Measurements from ENCODE around the gene ATP10B.
"Not testable (repeated sequence)": the region's sequence is repeated elsewhere in the genome, so short reads cannot be mapped to it uniquely, and the experiment has no call there.

The ATP10B gene, protein sequence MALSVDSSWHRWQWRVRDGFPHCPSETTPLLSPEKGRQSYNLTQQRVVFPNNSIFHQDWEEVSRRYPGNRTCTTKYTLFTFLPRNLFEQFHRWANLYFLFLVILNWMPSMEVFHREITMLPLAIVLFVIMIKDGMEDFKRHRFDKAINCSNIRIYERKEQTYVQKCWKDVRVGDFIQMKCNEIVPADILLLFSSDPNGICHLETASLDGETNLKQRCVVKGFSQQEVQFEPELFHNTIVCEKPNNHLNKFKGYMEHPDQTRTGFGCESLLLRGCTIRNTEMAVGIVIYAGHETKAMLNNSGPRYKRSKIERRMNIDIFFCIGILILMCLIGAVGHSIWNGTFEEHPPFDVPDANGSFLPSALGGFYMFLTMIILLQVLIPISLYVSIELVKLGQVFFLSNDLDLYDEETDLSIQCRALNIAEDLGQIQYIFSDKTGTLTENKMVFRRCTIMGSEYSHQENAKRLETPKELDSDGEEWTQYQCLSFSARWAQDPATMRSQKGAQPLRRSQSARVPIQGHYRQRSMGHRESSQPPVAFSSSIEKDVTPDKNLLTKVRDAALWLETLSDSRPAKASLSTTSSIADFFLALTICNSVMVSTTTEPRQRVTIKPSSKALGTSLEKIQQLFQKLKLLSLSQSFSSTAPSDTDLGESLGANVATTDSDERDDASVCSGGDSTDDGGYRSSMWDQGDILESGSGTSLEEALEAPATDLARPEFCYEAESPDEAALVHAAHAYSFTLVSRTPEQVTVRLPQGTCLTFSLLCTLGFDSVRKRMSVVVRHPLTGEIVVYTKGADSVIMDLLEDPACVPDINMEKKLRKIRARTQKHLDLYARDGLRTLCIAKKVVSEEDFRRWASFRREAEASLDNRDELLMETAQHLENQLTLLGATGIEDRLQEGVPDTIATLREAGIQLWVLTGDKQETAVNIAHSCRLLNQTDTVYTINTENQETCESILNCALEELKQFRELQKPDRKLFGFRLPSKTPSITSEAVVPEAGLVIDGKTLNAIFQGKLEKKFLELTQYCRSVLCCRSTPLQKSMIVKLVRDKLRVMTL (N-terminal part only)

DNA sequence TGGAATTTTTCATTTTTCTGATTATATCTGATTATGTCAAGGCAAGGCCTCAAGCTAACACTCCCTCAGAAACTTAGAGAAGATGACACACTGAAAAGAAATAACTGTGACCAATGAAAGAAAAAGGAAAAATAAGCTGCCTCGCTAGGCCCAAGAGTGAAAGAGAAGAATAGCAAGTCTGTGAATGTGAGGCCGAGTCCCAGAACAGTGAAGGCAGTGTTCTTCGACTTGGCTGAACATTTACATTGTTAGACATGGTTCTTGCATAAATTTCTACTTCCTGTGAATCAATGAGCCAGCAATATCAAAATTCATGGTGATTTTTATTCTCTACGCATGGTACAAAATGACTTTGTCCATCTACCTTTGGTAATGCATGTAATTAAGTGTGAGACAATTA lies at the start of gene ATP10B:
ATP10B (minus strand) TSS at position 163 of the 400 bp plus-strand sequence. CDS start 164,137 bp downstream, outside the sequence.
- no peaks in the 10 kb centered on the region for H3K36me3 Mint-ChIP-seq
- H3K27ac Mint-ChIP-seq = no peak within 1 kb of the TSS
- H3K4me1 Mint-ChIP-seq = no peaks in the 10 kb centered on the region
- no peaks in the 10 kb centered on the region for H3K27me3 Mint-ChIP-seq
- H3K9me3 Mint-ChIP-seq = no peaks in the 10 kb centered on the region
- no peak within 1 kb of the TSS for H3K4me3 Mint-ChIP-seq

DNA sequence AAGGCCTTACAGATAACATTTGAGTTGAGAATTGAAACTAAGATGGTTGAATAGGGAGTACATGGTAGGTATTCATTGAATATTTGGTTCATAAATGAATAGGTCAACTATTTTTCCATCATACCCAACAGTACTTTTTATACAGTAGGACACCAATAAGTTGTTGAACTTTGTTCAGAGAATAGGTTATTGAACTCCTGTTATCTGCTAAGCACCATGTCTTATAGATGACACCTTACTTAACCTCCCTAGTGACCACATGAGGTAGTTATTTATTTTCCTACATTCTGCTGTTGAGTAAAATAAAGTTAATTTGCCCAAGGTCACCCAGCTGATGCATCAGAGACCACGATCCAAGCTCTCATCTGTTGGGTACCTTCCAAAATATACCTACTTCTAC lies 49.6 kb upstream of the ATP10B start:
- no peak overlapping the region for H3K27ac Mint-ChIP-seq
- no peaks in the 10 kb centered on the region for H3K27me3 Mint-ChIP-seq
- no peaks in the 10 kb centered on the region for H3K36me3 Mint-ChIP-seq
- H3K4me3 Mint-ChIP-seq = no peak overlapping the region
- H3K4me1 Mint-ChIP-seq = no peaks in the 10 kb centered on the region
- no peaks in the 10 kb centered on the region for H3K9me3 Mint-ChIP-seq

DNA sequence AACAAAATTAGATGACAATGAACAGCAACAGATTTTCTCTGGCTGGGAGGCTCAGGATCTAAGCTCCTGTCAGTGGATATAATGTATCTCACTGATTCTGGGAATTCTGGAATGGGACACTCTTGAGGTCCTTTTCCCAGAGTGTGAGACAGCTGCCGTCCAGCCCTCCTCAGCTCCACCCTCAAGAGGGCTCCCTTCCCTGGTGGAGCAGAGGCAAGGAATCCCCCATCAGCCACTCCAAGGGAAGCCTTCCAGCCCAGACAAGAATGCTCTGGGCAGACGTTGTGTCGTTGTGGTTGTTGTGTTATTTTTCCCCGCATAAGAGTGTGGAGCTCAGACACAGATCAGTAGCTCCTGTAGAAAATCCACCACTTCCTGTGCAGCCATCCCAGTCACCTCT lies 47.7 kb upstream of the ATP10B start:
- Mint-ChIP-seq H3K9me3 (no peaks in the 10 kb centered on the region), H3K27ac (no peak overlapping the region), H3K27me3 (no peaks in the 10 kb centered on the region), H3K4me3 (no peak overlapping the region), H3K4me1 (no peaks in the 10 kb centered on the region), H3K36me3 (no peaks in the 10 kb centered on the region)

DNA sequence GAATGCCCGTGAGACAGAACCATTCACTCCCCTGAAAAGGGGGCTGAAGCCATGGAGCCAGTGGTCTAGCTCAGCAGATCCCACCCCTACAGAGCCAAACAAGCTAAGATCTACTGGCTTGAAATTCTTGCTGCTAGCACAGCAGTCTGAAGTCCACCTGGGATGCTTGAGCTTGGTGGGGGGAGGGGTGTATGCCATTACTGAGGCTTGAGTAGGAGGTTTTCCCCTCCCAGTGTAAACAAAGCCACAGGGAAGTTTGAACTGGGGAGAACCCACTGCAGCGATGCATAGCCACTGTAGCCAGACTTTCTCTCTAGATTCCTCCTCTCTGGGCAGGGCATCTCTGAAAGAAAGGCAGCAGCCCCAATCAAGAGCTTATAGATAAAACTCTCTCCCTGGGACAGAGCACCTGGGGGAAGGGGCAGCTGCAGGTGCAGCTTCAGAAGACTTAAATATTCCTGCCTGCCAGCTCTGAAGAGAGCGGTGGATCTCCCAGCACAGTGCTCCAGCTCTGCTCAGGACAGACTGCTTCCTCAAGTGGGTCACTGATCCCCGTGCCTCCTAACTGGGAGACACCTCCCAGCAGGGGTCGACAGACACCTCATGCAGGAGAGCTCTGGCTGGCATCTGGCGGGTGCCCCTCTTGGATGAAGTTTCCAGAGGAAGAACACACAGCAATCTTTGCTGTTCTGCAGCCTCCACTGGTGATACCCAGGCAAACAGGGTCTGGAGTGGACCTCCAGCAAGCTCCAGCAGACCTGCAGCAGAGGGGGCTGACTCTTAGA lies 41.4 kb upstream of the ATP10B start:
- not testable (repeated sequence) for H3K4me3 Mint-ChIP-seq, H3K27ac Mint-ChIP-seq, H3K9me3 Mint-ChIP-seq, H3K27me3 Mint-ChIP-seq, H3K36me3 Mint-ChIP-seq, H3K4me1 Mint-ChIP-seq

DNA sequence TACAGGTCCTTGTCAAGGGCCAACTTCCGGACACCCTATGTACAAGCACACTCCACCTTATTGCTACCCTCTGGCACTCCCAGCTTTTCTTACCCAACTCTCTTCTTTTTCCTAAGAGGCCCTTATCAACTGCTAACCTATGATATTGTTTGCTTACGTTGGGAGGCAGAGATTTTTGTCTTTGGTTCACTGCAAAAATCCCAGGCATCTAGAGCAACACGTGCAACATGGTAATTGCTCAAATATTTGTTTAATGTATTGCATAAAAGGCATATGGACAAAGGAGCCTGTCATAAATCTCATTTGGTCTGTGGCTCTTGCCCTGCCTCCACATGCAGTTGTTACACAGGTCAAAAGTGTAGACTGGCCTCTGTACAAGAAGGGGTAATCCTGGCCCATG lies 35.8 kb upstream of the ATP10B start:
- Mint-ChIP-seq H3K4me1 (no peaks in the 10 kb centered on the region), H3K9me3 (no peaks in the 10 kb centered on the region), H3K27me3 (peaks cover 2% of the 10 kb centered on the region), H3K27ac (no peak overlapping the region), H3K4me3 (no peak overlapping the region), H3K36me3 (no peaks in the 10 kb centered on the region)

DNA sequence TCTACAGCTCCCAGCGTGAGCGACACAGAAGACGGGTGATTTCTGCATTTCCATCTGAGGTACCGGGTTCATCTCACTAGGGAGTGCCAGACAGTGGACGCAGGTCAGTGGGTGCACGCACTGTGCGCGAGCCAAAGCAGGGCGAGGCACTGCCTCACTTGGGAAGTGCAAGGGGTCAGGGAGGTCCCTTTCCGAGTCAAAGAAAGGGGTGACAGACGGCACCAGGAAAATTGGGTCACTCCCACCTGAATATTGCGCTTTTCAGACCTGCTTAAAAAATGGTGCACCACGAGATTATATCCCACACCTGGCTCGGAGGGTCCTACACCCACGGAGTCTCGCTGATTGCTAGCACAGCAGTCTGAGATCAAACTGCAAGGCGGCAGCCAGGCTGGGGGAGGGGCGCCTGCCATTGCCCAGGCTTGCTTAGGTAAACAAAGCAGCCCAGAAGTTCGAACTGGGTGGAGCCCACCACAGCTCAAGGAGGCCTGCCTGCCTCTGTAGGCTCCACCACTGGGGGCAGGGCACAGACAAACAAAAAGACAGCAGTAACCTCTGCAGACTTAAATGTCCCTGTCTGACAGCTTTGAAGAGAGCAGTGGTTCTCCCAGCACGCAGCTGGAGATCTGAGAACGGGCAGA lies 21.7 kb upstream of the ATP10B start:
- not testable (repeated sequence) for H3K4me1 Mint-ChIP-seq, H3K27me3 Mint-ChIP-seq, H3K4me3 Mint-ChIP-seq, H3K36me3 Mint-ChIP-seq, H3K27ac Mint-ChIP-seq, H3K9me3 Mint-ChIP-seq

DNA sequence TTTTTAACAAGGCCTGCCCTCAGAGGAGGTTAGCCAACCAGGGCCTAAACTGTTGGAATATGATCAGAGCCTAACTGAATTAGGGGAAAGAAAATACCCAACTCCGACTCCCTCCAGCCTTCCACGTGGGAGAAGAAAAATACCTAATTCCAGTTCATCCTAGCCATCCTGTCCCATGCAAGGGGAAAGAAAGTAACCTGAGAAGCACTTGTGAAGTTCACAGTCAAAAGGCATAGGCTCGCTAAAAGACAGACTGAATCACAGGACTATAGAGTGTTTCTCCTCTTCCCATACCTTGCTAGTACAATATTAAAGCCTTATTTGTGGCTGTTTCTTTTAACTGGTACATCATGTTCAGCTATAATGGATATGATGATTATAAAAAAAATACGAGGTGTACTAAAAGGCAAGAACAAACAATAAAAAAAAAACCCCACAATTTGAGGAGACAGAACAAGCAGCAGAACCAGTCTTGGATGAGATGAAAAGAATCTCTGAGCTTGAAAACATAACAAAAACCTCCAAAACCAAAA lies 18.0 kb upstream of the ATP10B start:
- Mint-ChIP-seq H3K27me3 (peaks cover 5% of the 10 kb centered on the region), H3K4me1 (no peaks in the 10 kb centered on the region), H3K36me3 (no peaks in the 10 kb centered on the region), H3K27ac (no peak overlapping the region), H3K9me3 (peaks cover 7% of the 10 kb centered on the region), H3K4me3 (no peak overlapping the region)

DNA sequence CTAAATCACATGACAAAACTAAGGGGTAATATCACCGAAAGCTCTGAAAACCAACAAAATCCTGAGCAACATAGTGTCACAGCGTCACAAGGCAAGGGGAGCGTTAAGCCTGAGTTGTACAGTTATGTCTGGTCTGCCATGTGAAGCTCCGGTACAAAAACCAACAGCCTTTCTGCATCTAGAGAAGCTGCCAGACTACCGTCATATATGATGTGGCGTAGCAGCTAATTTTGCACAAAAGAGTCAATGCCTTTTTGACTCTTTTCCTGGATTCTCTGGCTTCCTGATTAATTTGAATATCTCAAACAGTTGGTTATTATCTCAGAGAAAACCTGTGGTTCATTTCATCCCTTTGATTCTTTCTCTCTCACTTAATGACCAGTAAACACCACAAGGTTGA lies 16.0 kb upstream of the ATP10B start:
- no peak overlapping the region for H3K27ac Mint-ChIP-seq
- H3K27me3 Mint-ChIP-seq = peaks cover 1% of the 10 kb centered on the region
- H3K36me3 Mint-ChIP-seq = no peaks in the 10 kb centered on the region
- peaks cover 3% of the 10 kb centered on the region for H3K9me3 Mint-ChIP-seq
- H3K4me3 Mint-ChIP-seq = no peak overlapping the region
- no peaks in the 10 kb centered on the region for H3K4me1 Mint-ChIP-seq

DNA sequence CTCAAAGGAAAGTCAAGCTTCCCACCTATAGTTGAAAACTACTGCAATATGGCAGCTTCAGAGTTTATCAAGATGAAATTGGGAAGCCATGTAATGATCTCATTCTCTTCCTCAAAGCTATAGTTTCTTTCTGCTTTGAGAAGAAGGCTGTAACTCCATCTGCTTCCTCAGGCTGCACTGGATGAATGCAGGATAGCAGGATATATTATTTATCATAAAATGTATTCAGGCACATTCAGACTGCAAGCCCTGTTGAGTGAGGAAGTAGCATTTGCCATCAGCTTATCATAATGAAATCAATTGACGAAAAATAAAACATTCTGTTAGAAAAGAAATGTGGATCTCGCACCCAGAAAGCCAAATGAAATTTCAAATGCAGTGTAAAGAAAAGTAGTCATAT lies 560 bp downstream of the ATP10B start:
- Mint-ChIP-seq H3K36me3 (no peaks in the 10 kb centered on the region), H3K27ac (no peak overlapping the region), H3K4me3 (no peak overlapping the region), H3K9me3 (no peaks in the 10 kb centered on the region), H3K27me3 (no peaks in the 10 kb centered on the region), H3K4me1 (no peaks in the 10 kb centered on the region)

DNA sequence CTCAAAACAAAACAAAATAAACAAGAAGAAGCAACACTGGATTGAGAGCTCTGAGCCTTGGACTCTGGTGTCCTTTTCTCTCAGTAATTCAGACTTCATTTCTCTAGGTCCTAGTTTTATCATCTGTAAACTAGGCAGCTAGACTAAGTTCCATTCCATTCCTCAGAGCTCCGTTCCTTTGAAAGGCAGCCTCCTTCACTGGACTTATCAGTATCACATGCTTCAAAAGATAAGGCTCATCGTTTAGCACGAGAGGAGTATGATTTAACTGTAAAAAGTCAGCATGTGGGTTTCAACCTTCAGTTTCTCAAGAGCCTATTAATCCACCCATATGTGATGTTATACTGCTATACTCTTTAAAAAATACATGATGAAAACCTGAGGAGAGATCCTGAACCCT lies 1.6 kb downstream of the ATP10B start:
- Mint-ChIP-seq H3K4me3 (no peak overlapping the region), H3K9me3 (no peaks in the 10 kb centered on the region), H3K27me3 (no peaks in the 10 kb centered on the region), H3K27ac (no peak overlapping the region), H3K4me1 (no peaks in the 10 kb centered on the region), H3K36me3 (no peaks in the 10 kb centered on the region)

DNA sequence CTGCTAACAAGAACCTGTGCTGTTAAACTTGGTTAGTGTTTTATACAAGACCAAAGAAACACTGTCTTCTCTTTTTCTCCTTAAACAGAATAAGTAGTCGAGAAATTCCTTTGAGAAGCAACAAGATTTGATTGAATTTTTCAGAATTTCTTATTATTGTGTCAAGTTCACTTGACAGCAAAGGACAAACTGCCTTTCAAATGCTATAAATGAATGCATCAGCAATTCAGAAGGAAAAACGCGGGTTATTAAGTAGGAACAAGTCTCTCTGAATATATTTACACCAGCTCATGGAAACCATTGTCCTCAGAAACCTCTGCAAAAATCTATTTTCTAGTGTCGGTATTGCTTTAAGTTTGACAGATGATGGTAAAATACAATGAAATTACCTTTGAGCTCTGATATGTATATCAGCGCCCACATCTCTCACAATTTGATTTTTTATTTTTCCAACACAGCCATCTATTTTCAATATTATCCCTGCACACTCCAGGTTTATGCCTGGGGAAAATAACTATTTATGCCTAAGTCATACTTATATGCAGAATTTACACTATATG lies 4.4 kb downstream of the ATP10B start:
- H3K9me3 Mint-ChIP-seq = no peaks in the 10 kb centered on the region
- H3K27ac Mint-ChIP-seq = no peak overlapping the region
- no peaks in the 10 kb centered on the region for H3K27me3 Mint-ChIP-seq
- H3K4me1 Mint-ChIP-seq = no peaks in the 10 kb centered on the region
- H3K4me3 Mint-ChIP-seq = no peak overlapping the region
- H3K36me3 Mint-ChIP-seq = no peaks in the 10 kb centered on the region

DNA sequence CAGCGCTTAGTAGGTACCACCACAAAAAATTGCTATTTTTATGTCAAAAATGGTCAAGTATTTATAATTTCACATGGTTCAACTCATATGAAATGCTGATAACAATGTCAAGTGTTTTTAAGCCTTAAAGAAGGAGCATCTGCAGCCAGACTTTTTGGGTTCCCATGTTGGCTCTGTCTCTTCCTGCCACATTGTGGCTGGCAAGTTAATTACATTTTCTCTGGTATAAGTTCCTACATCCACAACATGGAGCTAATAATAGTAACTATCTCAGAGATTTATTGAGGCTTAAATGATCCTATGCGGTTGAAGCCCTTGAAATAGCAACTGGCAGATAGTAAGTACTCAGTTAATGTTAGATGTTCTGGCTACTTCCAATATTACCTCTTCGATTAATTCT lies 5.4 kb downstream of the ATP10B start:
- H3K4me1 Mint-ChIP-seq = no peaks in the 10 kb centered on the region
- no peaks in the 10 kb centered on the region for H3K27me3 Mint-ChIP-seq

DNA sequence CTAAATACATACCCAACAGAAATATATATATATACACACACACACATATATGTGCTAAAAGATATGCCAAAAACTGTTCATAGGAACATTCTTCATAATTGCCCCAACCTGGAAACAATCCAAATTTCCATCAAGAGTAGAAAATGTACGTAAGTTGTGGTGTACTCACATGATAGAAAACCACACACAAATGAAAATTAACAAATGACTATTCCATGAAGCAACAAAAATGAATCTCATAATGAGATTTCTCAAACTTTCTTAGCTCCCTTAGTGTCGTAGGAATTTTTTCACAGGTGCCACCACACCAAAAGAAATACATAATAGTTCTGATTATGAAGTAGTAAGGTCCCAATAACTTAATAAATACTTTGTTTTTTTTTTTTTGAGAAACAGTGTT lies 7.8 kb downstream of the ATP10B start:
- Mint-ChIP-seq H3K4me1 (no peaks in the 10 kb centered on the region), H3K4me3 (no peak overlapping the region), H3K27ac (no peak overlapping the region), H3K36me3 (no peaks in the 10 kb centered on the region), H3K9me3 (peaks cover 4% of the 10 kb centered on the region), H3K27me3 (no peaks in the 10 kb centered on the region)

More for the DNA sequence above, 5.4 kb downstream of the ATP10B start:
- Mint-ChIP-seq H3K4me3 (no peak overlapping the region), H3K27ac (no peak overlapping the region), H3K36me3 (no peaks in the 10 kb centered on the region), H3K9me3 (no peaks in the 10 kb centered on the region)

DNA sequence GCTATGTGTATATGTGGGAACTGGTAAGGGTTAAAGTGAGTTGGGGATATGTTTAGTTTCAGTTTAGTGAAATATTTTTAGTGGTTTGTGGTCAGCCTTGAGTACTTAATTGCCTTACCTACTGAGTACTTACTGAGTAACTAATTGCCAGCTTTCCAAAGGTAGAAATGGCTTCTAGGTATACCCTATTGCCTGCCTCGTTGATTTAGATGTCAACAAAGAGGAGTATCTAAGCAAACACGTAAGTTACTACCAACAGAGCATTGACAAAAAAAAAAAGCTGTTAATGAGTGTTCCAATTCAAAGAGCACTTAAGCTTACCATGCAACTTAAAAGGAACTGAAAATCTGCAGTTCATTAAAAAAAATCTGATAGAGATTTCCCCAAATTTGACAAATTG lies 8.8 kb downstream of the ATP10B start:
- no peaks in the 10 kb centered on the region for H3K4me1 Mint-ChIP-seq
- H3K4me3 Mint-ChIP-seq = no peak overlapping the region
- H3K27ac Mint-ChIP-seq = no peak overlapping the region
- no peaks in the 10 kb centered on the region for H3K36me3 Mint-ChIP-seq
- H3K27me3 Mint-ChIP-seq = no peaks in the 10 kb centered on the region
- peaks cover 4% of the 10 kb centered on the region for H3K9me3 Mint-ChIP-seq

Measured in activated naive CD4-positive, alpha-beta T cell treated with anti-CD3 and anti-CD28 coated beads, Interleukin-2, amount 50 U/mL, for 24 hours (primary cell).